K562 (cell line): ENCODE data around the gene SOX14.

Experiments
- BACH1 ChIP-seq: fragments of 200-800 bp; sonication (Bioruptor generic); IDR thresholded peaks from 2 replicates; pipeline ENCODE4 v1.6.1; 2016; ENCODE audit warnings: missing genetic modification characterization, missing compliant biosample characterization
- RBBP5 ChIP-seq: fragments of 200-600 bp; sonication (generic); IDR thresholded peaks from 2 replicates; pipeline ENCODE4 v1.6.1; 2012; ENCODE audit warnings: borderline replicate concordance, mild to moderate bottlenecking, low read length, control low read depth, inconsistent platforms; ENCODE audit not compliant: insufficient read depth, poor library complexity, severe bottlenecking

- no peak for TF ChIP-seq RBBP5
- TF ChIP-seq BACH1 (tag) = no peak
These were observed 2.9 kb downstream of the SOX14 start for GRCh38 chr3:137766876-137767537.
